Vagina (tissue), 2 donors: ENCODE data around the gene NHLH2. TPM values are rescaled to one million over a fixed set of nuclear protein-coding genes. Genes with fewer than 3 reads are reported as not detected.
A peak's percentile ranks its signal among the peaks of the same experiment; 100 is the strongest.

Experiments used
- DNase-seq, 2 donors: peaks; one replicate each; pipeline ENCODE4 v3.0.0-alpha.2; 2017; ENCODE audit errors: extremely low spot score in 2 of 2
- H3K27ac ChIP-seq: fragments of 200-600 bp; sonication (generic); one replicate; pipeline ENCODE4 v1.5.1; 2019
- H3K27me3 ChIP-seq: fragments of 200-600 bp; sonication (generic); one replicate; pipeline ENCODE4 v1.5.1; 2019
- H3K36me3 ChIP-seq, 2 donors: fragments of 200-600 bp; sonication (generic); one replicate each; pipeline ENCODE4 v1.5.1; 2017 to 2019
- H3K4me1 ChIP-seq: fragments of 200-600 bp; sonication (generic); one replicate; pipeline ENCODE4 v1.5.1; 2019
- H3K4me3 ChIP-seq, 2 donors: fragments of 200-600 bp; sonication (generic); 1 replicate in 1 of 2; 2 replicates in 1 of 2; pipeline ENCODE4 v1.5.1; 2016 to 2019
- H3K9me3 ChIP-seq: fragments of 200-600 bp; sonication (generic); one replicate; pipeline ENCODE4 v1.5.1; 2019
- POLR2A ChIP-seq, 2 donors: fragments of 450-650 bp; IDR thresholded peaks; one replicate each; pipeline ENCODE4 v1.6.1; 2017; ENCODE audit warnings: antibody characterized with exemption in 2 of 2, mild to moderate bottlenecking in 2 of 2, moderate library complexity in 2 of 2
- POLR2AphosphoS5 ChIP-seq, 2 donors: sonication (generic); formaldehyde crosslinking; IDR thresholded peaks; one replicate each; pipeline ENCODE4 v1.9.0; 2017; ENCODE audit warnings: antibody characterized with exemption in 2 of 2, mild to moderate bottlenecking in 2 of 2, low read depth in 1 of 2; ENCODE audit not compliant: insufficient read depth in 1 of 2
- intact Hi-C: fragments of 100-400 bp; cut with DNase I; formaldehyde crosslinking; loops from one replicate; pipeline ENCODE4 v1.15.1; 2023
- total RNA-seq: library from RNA; depleted of rRNA; stranded (reverse); fragments of >200 nt; gene quantifications from one replicate; pipeline ENCODE4 v1.2.3, GENCODE V29; 2016
- TF ChIP-seq, protein P1 (sequence below), 3 experiments: fragments of 450-650 bp in 2 of 3; fragments of 200-600 bp in 1 of 3; sonication (generic) in 1 of 3; IDR thresholded peaks; one replicate each; pipeline ENCODE4 v1.5.1; 2017 to 2019; ENCODE audit warnings: antibody characterized with exemption in 3 of 3, mild to moderate bottlenecking in 2 of 3, moderate library complexity in 2 of 3

NHLH2 gene
- total RNA-seq, 1 donor from 2014 or later: 0.25 TPM

DNA sequence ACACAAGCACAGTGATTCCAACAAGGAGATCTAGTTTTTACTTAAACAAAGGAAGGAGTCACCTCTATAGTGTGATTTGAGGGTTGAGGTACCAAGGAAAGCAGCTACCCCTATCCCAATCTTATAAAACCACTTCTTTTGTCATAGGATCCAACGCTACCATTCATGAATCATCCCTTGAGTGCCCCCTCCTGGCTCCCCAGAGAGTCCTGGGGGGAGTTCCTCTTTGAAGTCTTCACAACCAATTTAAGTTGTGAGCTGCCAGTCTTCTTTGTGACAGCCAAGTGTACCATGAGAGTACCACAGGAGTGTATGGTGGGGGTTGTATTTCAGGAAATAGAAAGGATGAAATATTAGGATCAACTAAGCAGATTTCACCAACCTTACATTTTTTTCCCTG, 39.1 kb upstream of the NHLH2 start:
- Histone ChIP-seq H3K4me1 (no peaks in the 10 kb centered on the region), H3K4me3 (no peak overlapping the region), H3K36me3 (no peaks in the 10 kb centered on the region), H3K27ac (no peak overlapping the region), H3K27me3 (no peaks in the 10 kb centered on the region), H3K9me3 (no peaks in the 10 kb centered on the region)
- intact Hi-C loops: no loop called here
- TF ChIP-seq POLR2AphosphoS5 (IDR thresholded peaks at IDR 0.05; ENCODE audit: insufficient read depth in 1 of 2, low read depth in 1 of 2) (no peak), POLR2A (IDR thresholded peaks at IDR 0.05) (no peak)
- TF ChIP-seq, protein P1, sequence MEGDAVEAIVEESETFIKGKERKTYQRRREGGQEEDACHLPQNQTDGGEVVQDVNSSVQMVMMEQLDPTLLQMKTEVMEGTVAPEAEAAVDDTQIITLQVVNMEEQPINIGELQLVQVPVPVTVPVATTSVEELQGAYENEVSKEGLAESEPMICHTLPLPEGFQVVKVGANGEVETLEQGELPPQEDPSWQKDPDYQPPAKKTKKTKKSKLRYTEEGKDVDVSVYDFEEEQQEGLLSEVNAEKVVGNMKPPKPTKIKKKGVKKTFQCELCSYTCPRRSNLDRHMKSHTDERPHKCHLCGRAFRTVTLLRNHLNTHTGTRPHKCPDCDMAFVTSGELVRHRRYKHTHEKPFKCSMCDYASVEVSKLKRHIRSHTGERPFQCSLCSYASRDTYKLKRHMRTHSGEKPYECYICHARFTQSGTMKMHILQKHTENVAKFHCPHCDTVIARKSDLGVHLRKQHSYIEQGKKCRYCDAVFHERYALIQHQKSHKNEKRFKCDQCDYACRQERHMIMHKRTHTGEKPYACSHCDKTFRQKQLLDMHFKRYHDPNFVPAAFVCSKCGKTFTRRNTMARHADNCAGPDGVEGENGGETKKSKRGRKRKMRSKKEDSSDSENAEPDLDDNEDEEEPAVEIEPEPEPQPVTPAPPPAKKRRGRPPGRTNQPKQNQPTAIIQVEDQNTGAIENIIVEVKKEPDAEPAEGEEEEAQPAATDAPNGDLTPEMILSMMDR (IDR thresholded peaks at IDR 0.05): no peak
- no peak for DNase-seq

DNA sequence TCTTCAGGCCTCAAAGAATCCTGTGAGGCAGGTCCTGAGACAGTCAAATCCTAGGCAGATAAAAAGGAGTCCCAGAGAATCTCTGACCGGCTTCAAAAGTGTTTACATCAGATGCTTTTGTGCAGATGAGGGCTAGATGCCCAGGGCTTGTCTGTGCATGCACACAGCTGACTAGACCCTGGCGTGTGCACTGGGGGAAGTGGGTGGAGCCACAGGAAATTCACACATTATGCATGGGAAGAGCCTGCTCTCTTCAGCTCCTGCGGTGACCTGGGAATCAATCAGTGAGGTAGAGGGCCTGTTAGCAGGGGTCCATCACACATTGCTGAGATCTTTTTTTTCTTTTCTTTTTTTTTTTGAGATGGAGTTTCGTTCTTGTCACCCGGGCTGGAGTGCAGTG, 36.6 kb upstream of the NHLH2 start:
- Histone ChIP-seq H3K27ac (no peak overlapping the region), H3K4me3 (no peak overlapping the region), H3K9me3 (no peaks in the 10 kb centered on the region), H3K36me3 (no peaks in the 10 kb centered on the region), H3K27me3 (no peaks in the 10 kb centered on the region), H3K4me1 (no peaks in the 10 kb centered on the region)
- no peak for TF ChIP-seq POLR2A (IDR thresholded peaks at IDR 0.05)
- peak in 1 of 2 donors; percentile 39 for TF ChIP-seq POLR2AphosphoS5 (IDR thresholded peaks at IDR 0.05; ENCODE audit: insufficient read depth in 1 of 2, low read depth in 1 of 2)
- DNase-seq: no peak
- intact Hi-C loops: no loop called here

DNA sequence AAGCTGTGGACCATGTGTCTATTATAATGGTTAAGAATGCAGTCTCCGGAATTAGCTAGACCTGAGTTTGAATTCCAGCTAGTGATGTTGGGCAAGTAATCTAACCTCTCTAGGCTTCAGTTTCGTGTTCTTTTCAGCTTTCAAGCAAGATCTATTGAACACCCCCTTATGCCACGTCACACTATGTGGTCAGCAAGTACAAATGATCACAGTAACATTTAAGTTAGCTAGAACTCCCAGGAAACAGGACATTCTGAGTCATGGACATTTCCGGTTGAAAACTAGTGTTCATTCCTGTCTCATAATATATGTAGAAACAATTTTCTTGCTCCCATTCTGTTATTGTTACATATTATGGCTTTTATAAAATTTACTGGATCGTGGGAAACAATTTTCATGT, 34.0 kb upstream of the NHLH2 start:
- intact Hi-C loops: no loop called here
- Histone ChIP-seq H3K9me3 (no peaks in the 10 kb centered on the region), H3K36me3 (no peaks in the 10 kb centered on the region), H3K27ac (no peak overlapping the region), H3K4me3 (no peak overlapping the region), H3K27me3 (no peaks in the 10 kb centered on the region), H3K4me1 (no peaks in the 10 kb centered on the region)
- DNase-seq: no peak
- TF ChIP-seq POLR2A (IDR thresholded peaks at IDR 0.05): no peak
- no peak for TF ChIP-seq POLR2AphosphoS5 (IDR thresholded peaks at IDR 0.05; ENCODE audit: insufficient read depth in 1 of 2, low read depth in 1 of 2)
- TF ChIP-seq, protein P1 (IDR thresholded peaks at IDR 0.05): no peak

DNA sequence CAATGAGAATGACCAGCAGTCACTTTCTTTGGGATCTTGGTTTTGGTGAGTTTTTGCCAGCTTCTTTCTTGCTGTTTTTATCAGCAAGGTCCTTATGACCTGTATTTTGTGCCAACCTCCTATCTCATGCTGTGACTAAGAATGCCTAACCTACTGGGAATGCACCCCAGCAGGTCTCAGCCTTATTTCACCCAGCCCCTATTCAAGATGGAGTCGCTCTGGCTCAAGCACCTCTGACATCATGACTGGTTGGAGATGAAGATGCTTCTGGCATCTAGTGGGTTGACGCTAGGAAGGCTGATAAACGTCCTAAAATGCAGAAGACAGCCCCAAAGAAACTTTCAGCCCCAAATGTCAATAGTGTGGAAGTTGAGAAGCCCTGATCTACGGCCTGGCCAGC, 33.6 kb upstream of the NHLH2 start:
- Histone ChIP-seq H3K27ac (no peak overlapping the region), H3K9me3 (no peaks in the 10 kb centered on the region), H3K27me3 (no peaks in the 10 kb centered on the region), H3K4me3 (no peak overlapping the region), H3K4me1 (no peaks in the 10 kb centered on the region), H3K36me3 (no peaks in the 10 kb centered on the region)
- TF ChIP-seq, protein P1 (IDR thresholded peaks at IDR 0.05): no peak
- no peak for TF ChIP-seq POLR2A (IDR thresholded peaks at IDR 0.05)
- TF ChIP-seq POLR2AphosphoS5 (IDR thresholded peaks at IDR 0.05; ENCODE audit: insufficient read depth in 1 of 2, low read depth in 1 of 2): no peak
- DNase-seq: no peak
- intact Hi-C loops: no loop called here

DNA sequence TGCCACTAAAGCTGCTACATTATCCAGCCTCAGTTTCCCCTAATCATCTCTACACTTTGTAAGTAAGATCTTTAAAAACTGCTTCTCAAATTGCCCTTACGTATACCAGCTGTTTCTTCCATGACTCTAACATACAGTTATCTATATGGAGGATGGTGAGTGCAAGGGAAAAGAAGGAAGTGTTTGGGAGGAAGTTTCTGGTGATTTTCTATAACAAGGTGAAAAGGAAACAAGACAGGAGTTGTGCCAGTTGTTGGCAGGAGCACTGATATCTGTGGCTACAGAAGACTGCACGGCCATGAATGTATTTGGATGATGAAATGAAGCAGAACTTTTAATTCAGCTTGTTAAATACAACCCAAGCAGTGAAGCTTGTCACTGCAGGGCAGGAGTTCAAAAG, 32.3 kb upstream of the NHLH2 start:
- H3K36me3 ChIP-seq: no peaks in the 10 kb centered on the region
- intact Hi-C loops: no loop called here
- H3K4me3 ChIP-seq: no peak overlapping the region
- no peak for DNase-seq
- H3K4me1 ChIP-seq: no peaks in the 10 kb centered on the region
- TF ChIP-seq, protein P1 (IDR thresholded peaks at IDR 0.05): no peak
- TF ChIP-seq POLR2A (IDR thresholded peaks at IDR 0.05): no peak
- no peak for TF ChIP-seq POLR2AphosphoS5 (IDR thresholded peaks at IDR 0.05; ENCODE audit: insufficient read depth in 1 of 2, low read depth in 1 of 2)
- H3K9me3 ChIP-seq: no peaks in the 10 kb centered on the region
- no peaks in the 10 kb centered on the region for H3K27me3 ChIP-seq
- H3K27ac ChIP-seq: no peak overlapping the region
